Measurements from ENCODE around the gene MTG1.

Gene MTG1

DNA sequence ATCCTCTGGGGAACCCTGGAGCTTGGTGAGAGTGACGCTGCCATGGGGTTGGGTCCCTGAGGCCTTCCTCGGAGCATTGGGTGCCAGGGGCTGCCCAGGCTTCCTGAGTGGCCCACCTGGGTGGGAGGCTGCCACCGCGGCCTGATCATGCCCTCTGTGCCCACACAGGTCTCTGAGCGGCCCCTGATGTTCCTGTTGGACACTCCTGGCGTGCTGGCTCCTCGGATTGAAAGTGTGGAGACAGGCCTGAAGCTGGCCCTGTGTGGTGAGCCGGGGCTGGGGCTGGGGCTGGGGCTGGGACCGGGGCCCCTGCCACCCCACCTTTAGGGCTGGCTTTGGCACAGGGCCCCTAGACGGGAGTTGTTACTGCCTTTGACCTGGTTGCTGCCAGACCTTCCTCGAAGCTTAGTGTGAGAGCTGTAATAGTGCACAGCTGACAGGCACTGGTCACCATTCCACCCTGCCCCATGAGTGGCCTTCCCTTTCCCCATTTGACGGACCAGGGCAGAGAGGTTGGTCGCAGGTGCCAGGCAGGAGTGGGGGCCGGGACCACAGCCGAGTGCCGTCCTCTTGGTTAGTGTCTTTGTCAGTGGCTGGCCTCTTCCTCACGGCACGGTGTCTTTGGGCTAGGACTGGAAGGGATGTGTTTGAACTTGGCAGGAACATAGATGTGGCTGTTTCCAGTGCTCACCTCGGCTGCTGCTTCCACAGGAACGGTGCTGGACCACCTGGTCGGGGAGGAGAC, 8.2 kb downstream of the MTG1 start:
- TF ChIP-seq SPI1 (IDR thresholded peaks at IDR 0.05; ENCODE audit: borderline replicate concordance, low read depth) (no peak), POLR2AphosphoS5 (IDR thresholded peaks at IDR 0.05; ENCODE audit: low read depth) (no peak), GABPA (IDR thresholded peaks at IDR 0.05; ENCODE audit: low read depth) (no peak)
- TF ChIP-seq, protein P1, sequence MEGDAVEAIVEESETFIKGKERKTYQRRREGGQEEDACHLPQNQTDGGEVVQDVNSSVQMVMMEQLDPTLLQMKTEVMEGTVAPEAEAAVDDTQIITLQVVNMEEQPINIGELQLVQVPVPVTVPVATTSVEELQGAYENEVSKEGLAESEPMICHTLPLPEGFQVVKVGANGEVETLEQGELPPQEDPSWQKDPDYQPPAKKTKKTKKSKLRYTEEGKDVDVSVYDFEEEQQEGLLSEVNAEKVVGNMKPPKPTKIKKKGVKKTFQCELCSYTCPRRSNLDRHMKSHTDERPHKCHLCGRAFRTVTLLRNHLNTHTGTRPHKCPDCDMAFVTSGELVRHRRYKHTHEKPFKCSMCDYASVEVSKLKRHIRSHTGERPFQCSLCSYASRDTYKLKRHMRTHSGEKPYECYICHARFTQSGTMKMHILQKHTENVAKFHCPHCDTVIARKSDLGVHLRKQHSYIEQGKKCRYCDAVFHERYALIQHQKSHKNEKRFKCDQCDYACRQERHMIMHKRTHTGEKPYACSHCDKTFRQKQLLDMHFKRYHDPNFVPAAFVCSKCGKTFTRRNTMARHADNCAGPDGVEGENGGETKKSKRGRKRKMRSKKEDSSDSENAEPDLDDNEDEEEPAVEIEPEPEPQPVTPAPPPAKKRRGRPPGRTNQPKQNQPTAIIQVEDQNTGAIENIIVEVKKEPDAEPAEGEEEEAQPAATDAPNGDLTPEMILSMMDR (IDR thresholded peaks at IDR 0.05; ENCODE audit: insufficient read depth, low read length) = no peak
- TF ChIP-seq, protein P2, sequence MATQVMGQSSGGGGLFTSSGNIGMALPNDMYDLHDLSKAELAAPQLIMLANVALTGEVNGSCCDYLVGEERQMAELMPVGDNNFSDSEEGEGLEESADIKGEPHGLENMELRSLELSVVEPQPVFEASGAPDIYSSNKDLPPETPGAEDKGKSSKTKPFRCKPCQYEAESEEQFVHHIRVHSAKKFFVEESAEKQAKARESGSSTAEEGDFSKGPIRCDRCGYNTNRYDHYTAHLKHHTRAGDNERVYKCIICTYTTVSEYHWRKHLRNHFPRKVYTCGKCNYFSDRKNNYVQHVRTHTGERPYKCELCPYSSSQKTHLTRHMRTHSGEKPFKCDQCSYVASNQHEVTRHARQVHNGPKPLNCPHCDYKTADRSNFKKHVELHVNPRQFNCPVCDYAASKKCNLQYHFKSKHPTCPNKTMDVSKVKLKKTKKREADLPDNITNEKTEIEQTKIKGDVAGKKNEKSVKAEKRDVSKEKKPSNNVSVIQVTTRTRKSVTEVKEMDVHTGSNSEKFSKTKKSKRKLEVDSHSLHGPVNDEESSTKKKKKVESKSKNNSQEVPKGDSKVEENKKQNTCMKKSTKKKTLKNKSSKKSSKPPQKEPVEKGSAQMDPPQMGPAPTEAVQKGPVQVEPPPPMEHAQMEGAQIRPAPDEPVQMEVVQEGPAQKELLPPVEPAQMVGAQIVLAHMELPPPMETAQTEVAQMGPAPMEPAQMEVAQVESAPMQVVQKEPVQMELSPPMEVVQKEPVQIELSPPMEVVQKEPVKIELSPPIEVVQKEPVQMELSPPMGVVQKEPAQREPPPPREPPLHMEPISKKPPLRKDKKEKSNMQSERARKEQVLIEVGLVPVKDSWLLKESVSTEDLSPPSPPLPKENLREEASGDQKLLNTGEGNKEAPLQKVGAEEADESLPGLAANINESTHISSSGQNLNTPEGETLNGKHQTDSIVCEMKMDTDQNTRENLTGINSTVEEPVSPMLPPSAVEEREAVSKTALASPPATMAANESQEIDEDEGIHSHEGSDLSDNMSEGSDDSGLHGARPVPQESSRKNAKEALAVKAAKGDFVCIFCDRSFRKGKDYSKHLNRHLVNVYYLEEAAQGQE (IDR thresholded peaks at IDR 0.05; ENCODE audit: insufficient replicate concordance, low read depth) = no peak
- Histone ChIP-seq H3K27me3 (ENCODE audit: insufficient read depth, poor library complexity, severe bottlenecking) (no peaks in the 10 kb centered on the region), H3K4me3 (replicated peaks; ENCODE audit: insufficient read depth, low read length) (no peak overlapping the region), H3K27ac (replicated peaks) (no peak overlapping the region)
- no peak for DNase-seq (ENCODE audit: low read depth in 1 of 2, low spot score in 1 of 2)

DNA sequence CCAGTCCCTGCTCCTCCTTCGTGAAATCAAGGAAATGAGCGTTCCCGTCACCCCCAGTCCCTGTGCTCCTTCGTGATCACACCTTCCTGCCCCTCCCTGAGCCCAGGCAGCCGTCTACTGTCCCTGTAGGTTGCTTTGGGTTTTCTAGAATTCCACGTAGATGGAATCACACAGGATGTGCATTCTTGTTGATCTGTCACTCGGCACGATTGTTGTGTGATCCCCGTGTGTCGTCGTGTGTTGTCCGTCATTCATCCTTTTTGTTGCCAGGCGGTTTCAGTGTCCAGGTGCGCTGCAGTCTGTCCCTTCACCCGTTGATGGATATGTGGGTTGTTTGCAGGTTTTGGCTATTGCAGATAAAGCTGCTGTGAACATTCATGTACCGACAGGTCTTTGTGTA, 9.4 kb downstream of the MTG1 start:
- no peak for DNase-seq (ENCODE audit: low read depth in 1 of 2, low spot score in 1 of 2)
- H3K27ac ChIP-seq (replicated peaks) = no peak overlapping the region
- no peaks in the 10 kb centered on the region for H3K27me3 ChIP-seq (ENCODE audit: insufficient read depth, poor library complexity, severe bottlenecking)
- TF ChIP-seq, protein P1 (IDR thresholded peaks at IDR 0.05; ENCODE audit: insufficient read depth, low read length) = no peak
- TF ChIP-seq GABPA (IDR thresholded peaks at IDR 0.05; ENCODE audit: low read depth) = no peak
- no peak for TF ChIP-seq POLR2AphosphoS5 (IDR thresholded peaks at IDR 0.05; ENCODE audit: low read depth)
- TF ChIP-seq, protein P2 (IDR thresholded peaks at IDR 0.05; ENCODE audit: insufficient replicate concordance, low read depth) = no peak
- no peak for TF ChIP-seq SPI1 (IDR thresholded peaks at IDR 0.05; ENCODE audit: borderline replicate concordance, low read depth)
- no peak overlapping the region for H3K4me3 ChIP-seq (replicated peaks; ENCODE audit: insufficient read depth, low read length)

DNA sequence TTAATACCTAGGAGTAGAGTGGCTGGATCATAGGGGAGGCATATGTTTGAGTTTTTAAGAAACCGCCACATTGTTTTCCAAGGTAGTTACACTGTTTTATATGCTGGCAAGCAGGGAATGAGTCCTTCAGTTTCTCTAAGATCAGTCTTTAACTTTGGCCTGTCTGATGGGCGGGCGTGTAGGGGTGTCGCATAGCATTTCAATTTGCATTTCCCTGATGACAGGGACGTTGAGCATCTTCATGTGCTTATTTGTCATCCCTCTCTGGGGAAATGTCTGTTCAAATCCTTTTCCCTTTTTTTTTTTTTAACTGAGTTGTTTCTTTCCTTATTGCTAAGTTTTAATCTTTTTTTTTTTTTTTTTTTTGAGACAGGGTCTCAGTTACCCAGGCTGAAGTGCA, 9.8 kb downstream of the MTG1 start:
- Histone ChIP-seq H3K4me3 (replicated peaks; ENCODE audit: insufficient read depth, low read length) (no peak overlapping the region), H3K27me3 (ENCODE audit: insufficient read depth, poor library complexity, severe bottlenecking) (no peaks in the 10 kb centered on the region), H3K27ac (replicated peaks) (no peak overlapping the region)
- DNase-seq (ENCODE audit: low read depth in 1 of 2, low spot score in 1 of 2) = no peak
- TF ChIP-seq POLR2AphosphoS5 (IDR thresholded peaks at IDR 0.05; ENCODE audit: low read depth) = no peak
- TF ChIP-seq, protein P1 (IDR thresholded peaks at IDR 0.05; ENCODE audit: insufficient read depth, low read length) = no peak
- no peak for TF ChIP-seq SPI1 (IDR thresholded peaks at IDR 0.05; ENCODE audit: borderline replicate concordance, low read depth)
- TF ChIP-seq, protein P2 (IDR thresholded peaks at IDR 0.05; ENCODE audit: insufficient replicate concordance, low read depth) = no peak
- no peak for TF ChIP-seq GABPA (IDR thresholded peaks at IDR 0.05; ENCODE audit: low read depth)

All from HL-60 (cell line).